DMS114 treated with DMSO at 0.1 percent for 48 hours (cell line): ENCODE measurements around the gene MRPS31.
A peak's percentile ranks its signal among the peaks of the same experiment; 100 is the strongest.
"Not testable (repeated sequence)": the region's sequence is repeated elsewhere in the genome, so short reads cannot be mapped to it uniquely, and the experiment has no call there.

Source experiments
- DNase-seq: peaks from one replicate; lab custom pipeline; 2025; ENCODE audit not compliant: unreplicated experiment; lab: John Stamatoyannopoulos, UW

MRPS31 gene

DNA sequence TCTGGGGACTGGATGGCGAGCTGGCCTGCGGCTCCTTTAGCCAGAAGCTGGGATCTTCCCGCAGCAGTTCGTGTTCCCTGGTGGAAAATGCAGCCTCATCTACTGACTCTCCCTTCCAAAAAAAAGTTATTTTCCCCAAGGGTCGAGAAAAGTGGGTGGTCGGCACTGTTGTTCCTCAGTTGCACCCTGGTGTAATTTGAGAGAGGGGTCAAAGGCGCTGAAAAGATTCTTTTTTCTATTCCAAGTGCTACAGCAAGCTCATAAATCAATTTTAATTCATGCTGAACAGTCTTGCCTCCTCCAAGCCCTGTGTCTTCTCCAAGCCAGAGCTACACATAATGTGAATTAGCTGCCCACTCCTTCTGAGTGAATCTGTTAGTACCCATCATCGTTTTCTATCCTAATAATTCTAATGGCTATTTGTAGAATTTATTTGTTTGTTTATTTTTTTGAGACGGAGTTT, 19.2 kb upstream of the MRPS31 start:
- no peak for DNase-seq

- peak; percentile 34 for DNase-seq
Measured at GRCh38 chr13:40789275-40790153, 18.5 kb upstream of the MRPS31 start, which contains the start of gene SLC25A15. TSS of gene SLC25A15 (plus strand) at chr13:40789611. CDS start at chr13:40793227, 3,616 bp downstream.

- DNase-seq = not testable (repeated sequence)
Measured at GRCh38 chr13:40788540-40789274, 17.7 kb upstream of the MRPS31 start.

DNA sequence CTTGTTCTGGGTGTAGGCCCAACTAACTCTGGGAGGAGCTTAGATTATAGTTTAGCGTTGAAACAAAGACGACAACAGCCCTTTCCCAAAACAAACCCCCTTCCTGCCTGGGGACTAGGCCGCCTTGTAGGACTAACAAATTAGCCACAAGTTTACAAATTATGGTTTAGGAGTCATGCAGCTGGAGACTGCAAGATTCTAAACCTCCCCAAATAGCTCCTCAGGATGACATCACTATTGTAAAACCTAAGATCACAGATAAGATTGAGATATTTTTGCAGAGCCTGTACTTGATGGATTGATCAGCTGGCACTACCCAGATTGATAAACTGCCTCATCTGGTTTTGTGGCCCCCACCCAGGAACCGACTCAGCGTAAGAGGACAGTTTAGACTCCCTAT, 16.1 kb upstream of the MRPS31 start:
- DNase-seq = no peak

GRCh38 chr13:40786568-40786996, 15.6 kb upstream of the MRPS31 start:
- no peak for DNase-seq

- no peak for DNase-seq
Measured at GRCh38 chr13:40784540-40784939, 13.6 kb upstream of the MRPS31 start.

- DNase-seq = not testable (repeated sequence)
Measured at GRCh38 chr13:40782971-40783370, 12.0 kb upstream of the MRPS31 start.

DNA sequence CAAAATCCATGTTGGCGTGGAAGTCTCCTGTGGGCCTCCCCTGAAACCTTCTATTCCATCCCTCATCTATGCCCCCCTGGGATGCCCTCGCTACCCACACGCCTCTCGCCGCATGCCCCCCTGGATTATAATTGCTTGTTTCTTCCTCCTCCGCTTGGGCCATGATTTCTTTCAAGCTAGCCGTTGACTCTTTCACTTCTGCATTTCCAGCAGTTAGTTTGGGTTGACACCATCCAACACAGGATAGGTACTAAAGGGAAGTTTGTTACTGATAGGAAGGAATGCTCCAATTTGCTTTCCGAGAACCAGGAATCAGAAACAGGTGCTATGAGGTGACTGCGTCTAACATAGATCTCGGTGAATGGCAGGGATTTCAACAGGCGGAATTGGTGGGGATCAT, 10.7 kb upstream of the MRPS31 start:
- no peak for DNase-seq

DNA sequence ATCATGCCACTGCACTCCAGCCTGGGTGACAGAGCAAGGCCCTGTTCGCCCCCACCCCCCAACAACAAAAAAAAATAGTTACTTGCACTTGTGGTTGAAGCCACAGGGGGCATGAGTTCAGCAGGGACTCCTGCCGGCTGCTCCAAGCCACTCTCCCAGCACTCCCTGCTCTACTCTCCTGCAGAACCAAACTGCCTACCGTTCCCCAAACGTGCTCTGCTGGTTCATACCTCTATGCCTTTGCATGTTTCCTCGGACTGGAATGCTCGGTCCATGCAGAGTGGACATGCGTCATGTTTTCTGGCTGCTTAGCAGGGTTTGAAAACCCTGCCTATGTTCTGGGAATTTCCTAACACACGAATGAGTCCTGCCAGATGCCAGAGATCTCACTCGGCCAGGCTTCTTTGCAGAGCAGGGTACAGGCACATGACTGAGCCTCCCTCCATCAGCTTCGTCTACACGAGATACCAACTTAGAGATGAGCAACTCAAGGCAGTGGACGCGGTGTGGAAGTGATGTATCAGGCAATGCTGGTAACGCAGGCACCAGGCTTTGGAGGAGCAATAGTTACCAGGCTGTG, 9.9 kb upstream of the MRPS31 start:
- DNase-seq = no peak

DNA sequence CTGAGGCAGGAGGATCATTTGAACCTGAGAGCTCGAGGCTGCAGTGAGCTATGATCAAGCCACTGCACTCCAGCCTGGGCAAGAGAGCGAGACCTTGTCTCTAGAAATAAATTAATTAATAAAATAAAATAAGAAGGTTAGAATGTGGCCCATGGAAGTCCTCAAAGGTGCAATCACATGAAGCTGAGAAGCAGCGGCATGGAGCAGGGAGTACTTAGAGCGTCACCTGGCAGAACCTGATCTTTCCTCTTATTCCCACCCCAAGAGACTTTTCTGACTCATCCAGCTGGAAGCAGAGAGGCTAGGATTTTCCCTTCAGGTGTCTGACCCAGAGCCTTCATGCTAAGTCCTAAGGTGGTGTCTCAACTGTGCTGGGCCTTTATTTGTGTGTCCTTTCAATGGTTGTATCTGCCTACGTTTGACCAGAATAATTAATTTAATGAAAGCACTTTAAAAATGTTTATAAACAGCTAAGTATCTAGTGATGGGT, 8.9 kb upstream of the MRPS31 start:
- DNase-seq = no peak

- DNase-seq = no peak
Measured at GRCh38 chr13:40779049-40779448, 8.1 kb upstream of the MRPS31 start.

GRCh38 chr13:40777809-40778175, 6.8 kb upstream of the MRPS31 start:
- DNase-seq = no peak

DNA sequence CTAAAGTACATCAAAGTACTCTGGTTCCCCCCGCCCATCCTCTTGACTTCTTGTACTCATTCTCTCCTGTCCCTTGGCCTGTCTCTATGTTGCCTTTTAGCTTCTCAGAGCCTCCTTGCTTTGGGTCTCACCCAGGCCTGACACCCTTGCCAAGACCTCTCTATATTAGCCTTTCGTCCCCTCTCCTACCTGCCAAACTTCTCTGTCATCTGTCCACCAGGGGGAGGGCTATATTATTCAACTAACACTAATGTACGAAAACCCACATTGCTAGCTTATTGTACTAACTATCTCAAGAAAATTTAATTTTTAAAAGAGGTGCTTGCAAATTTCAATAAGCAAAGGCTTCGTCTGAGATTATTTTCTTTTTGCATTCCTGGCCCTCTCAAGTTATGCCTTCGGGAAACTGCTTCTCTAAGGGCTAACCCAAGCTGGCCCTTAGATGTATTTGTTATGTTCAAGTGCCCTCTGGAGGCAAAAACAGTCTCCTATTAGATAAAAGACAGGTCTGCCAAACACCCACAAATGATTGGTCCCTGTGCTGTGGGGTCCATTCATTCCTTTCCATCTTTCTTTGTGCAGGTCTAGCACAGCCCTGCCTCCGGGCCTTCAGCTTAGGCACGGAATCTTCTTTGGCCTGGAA, 6.3 kb upstream of the MRPS31 start:
- peak; percentile 44 for DNase-seq

GRCh38 chr13:40776681-40777165, 5.7 kb upstream of the MRPS31 start:
- DNase-seq = no peak

DNA sequence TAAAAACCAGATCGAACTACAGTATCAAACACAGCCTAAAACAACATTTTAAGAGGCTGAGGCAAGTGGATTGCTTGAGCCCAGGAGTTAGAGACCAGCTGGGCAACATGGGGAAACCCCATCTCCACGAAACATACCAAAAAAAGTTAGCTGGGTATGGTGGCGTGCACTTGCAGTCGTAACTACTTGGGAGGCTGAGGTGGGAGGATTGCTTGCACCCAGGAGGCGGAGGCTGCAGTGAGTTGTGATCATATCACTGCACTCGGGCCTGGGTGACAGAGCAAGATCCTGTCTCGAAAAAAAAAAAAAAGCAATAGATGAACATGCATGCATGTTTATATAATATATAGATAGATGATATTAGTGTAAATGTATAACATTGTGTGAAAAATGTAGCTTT, 5.2 kb upstream of the MRPS31 start:
- no peak for DNase-seq

DNA sequence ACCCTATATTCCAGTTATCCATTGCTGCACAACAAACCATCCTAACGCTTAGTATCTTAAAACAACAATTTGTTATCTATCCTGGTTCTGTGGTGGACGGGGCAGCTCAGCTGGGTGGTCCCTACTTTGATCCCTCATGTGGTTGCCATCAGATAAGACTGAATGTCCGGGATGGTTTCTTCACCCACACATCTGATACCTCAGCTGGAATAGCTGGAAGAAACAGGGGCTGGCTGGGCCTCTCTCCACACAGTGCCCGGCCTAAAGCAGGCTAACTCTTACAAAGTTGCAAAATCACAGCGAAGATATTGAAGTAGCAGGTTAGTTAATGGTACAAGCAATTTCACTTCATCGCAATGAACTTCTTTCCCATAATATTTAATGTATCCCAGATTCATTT, 3.7 kb upstream of the MRPS31 start:
- no peak for DNase-seq

GRCh38 chr13:40772765-40773473, 1.9 kb upstream of the MRPS31 start:
- no peak for DNase-seq

- no peak for DNase-seq
Measured at GRCh38 chr13:40770609-40770933, 419 bp downstream of the MRPS31 start.

- DNase-seq = no peak
Measured at GRCh38 chr13:40769970-40770369, 1.0 kb downstream of the MRPS31 start.

DNA sequence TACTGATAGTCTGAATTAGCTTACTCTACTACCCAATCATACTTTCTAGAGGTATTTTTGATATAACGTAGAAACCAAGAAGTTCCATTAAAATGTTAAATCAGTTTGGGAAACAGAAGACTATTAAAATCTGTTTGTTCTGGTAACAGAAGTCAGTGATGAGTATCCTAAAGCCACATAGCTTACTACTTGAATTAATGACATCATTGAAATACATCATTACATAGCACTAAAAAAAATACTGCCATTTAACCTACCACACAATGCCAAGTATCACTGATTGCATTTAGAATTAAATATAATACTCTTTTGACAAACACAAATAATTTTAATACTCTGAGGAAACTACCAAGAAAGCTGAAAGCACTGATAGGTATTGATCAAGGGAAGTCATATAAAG, 5.4 kb downstream of the MRPS31 start:
- no peak for DNase-seq
